Prostate gland (tissue), 2 donors: ENCODE measurements around the gene BCOR.

ENCODE experiments used
- POLR2A ChIP-seq: fragments of 450-650 bp; IDR thresholded peaks from one replicate; pipeline ENCODE4 v1.6.1; 2016; ENCODE audit warnings: antibody characterized with exemption, mild to moderate bottlenecking
- POLR2AphosphoS5 ChIP-seq: sonication (generic); formaldehyde crosslinking; IDR thresholded peaks from one replicate; pipeline ENCODE4 v1.6.1; 2017; ENCODE audit warnings: antibody characterized with exemption
- TF ChIP-seq, protein P1 (sequence below), 4 experiments: fragments of 200-600 bp in 2 of 4; fragments of 450-650 bp in 2 of 4; sonication (generic) in 2 of 4; IDR thresholded peaks; 1 replicate in 3 of 4; 2 replicates in 1 of 4; pipeline ENCODE4 v1.5.1; 2016 to 2019; ENCODE audit warnings: antibody characterized with exemption in 4 of 4, mild to moderate bottlenecking in 2 of 4, moderate library complexity in 2 of 4

GRCh38 chrX:40010550-40011321 is 87.0 kb downstream of the BCOR start:
- TF ChIP-seq POLR2A, result no peak
- TF ChIP-seq, protein P1, sequence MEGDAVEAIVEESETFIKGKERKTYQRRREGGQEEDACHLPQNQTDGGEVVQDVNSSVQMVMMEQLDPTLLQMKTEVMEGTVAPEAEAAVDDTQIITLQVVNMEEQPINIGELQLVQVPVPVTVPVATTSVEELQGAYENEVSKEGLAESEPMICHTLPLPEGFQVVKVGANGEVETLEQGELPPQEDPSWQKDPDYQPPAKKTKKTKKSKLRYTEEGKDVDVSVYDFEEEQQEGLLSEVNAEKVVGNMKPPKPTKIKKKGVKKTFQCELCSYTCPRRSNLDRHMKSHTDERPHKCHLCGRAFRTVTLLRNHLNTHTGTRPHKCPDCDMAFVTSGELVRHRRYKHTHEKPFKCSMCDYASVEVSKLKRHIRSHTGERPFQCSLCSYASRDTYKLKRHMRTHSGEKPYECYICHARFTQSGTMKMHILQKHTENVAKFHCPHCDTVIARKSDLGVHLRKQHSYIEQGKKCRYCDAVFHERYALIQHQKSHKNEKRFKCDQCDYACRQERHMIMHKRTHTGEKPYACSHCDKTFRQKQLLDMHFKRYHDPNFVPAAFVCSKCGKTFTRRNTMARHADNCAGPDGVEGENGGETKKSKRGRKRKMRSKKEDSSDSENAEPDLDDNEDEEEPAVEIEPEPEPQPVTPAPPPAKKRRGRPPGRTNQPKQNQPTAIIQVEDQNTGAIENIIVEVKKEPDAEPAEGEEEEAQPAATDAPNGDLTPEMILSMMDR (IDR thresholded peaks at IDR 0.05), result no peak
- TF ChIP-seq POLR2AphosphoS5, result no peak
